HL-60/S4 treated with retinoic acid at 250 ng/mL for 4 days and 3 days (cell line): ENCODE data around the gene DDOST.

Source experiments
- in situ Hi-C: fragments of 300-500 bp; cut with MboI; formaldehyde crosslinking; loops from 2 replicates; pipeline ENCODE4 v1.7.0; 2022; ENCODE audit warnings: low sequenced_read_pairs

DDOST gene

DNA sequence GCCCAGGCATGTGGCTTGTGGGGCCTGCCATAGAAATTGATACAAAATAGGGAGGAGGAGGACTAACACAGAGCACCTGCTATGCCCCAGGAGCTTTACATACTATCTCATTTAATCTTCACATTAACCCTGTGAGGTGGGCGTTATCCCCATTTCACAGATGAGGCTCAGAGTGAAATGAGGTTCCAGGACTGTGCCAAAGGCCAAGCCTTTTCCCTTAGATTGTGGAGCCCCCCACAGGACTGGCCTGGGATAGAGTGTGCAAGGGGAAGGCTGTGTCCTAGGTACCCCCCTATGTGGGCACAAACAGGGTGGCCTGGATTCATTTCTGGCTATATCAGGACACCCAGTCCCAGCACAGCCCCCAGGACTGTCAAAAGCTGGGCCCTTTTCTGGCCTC lies 2.2 kb upstream of the DDOST start:
- in situ Hi-C loops: no loop called here

DNA sequence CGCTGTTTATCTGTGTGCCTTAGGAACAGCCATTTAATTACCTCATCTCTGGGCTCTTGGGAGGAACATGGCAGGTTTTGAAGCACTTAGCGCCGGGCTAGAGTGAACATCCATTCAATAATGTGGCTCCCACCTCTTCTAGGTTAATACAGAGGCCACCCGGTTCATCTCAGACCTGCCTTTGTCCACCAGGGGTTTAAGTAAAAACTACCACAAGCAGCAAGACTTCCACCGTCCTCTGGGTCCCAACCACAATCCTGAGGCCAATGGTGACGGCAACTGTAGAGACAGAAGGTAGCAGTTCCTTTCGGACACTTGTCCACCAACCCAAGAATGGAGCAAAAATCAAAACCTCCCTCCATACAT lies 924 bp upstream of the DDOST start:
- in situ Hi-C loops: no loop called here

DNA sequence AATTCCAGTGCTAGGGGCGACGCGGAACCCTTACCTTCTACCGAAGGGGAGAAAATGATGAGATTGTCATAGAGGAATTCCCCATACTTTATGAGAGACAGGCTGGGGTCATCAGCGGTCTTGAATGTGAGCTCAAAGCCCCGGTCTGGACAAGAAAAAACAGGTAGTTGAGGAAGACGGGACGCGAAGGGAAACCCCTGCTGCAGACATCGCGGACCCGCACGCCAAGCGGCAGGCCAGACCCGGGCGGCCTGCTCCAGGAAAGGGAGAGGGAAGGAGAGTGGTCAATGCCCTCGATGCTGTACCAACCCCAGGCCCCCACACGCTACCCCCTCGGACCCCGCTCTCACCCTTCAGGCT lies 342 bp downstream of the DDOST start:
- in situ Hi-C loops: no loop called here

DNA sequence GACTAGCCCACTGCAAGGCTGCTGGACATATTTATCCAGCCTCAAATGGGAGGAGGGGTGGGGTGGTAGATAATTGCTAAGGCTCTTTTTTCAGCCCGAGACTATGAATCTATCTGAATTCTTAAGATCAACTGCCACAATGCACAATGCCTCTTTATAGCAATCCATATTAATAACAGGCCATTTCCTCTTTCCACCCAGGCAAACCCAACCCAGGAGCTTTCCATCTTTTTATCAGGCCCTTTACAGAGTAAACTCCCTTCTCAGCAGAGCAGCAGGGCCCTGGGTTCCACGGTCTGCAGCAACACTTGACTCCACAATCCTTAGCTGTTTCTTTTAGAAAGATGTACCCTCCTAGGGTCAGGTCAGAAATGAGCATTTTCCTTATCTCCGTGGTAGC lies 806 bp downstream of the DDOST start:
- in situ Hi-C loops: no loop called here

DNA sequence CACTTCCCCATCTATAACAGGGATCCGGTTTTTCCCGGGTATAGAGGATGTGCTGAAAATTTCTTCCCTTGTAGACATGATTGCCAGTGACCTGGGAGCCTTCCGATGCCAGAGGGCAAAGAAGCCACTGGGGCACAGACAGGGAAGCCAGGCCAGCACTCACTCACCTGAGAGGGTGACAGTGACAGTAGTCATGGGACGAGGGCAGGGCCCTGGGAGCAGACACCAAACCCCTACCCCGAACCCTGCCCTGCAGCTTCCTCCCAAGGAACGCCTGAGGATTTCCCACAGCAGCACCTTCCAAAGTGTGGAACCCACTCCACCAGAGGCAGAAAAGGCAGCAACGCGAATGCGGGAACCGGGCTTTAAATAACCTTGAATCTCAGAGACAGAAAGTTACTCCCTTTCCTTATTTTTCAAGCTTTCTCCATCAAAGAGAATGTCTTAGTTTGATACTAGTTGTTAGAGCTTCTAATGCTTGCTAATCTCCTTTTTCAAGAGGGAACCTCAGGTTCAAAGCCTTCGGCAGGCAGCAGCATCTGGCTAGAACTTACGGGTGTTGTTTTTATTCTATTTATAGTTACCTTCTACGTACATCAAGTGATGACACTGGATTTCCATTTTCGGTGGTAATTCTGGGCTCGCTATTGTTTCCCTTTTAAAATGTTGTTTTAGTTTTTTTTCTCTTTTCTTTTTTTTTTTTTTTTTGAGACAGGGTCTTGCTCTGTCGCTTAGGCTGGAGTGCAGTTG lies 2.8 kb downstream of the DDOST start:
- in situ Hi-C loops: loop anchor here (10.0 kb wide), 1 partner anchor 134 kb away; no protein-coding TSS in a partner anchor

DNA sequence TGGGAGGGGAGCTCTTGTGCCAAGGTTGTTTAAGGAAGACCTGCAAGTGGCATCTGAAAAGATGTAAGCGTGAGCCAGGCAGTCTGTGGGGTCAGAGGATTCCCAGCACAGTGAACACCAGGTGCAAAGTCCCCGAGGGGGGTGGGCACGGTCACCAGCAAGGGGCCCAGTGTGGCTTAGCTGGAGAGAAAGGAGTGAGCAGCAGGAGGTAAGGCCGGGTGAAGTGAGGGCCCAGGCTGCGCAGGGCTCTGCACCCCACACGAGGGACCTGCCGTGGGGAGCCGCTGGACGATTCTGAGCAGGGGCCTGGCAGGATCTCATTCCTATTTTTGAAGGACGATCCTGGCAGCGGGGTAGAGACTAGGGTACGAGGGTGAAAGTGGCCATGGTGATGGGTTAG lies 4.1 kb downstream of the DDOST start:
- in situ Hi-C loops: loop anchor here (10.0 kb wide), 1 partner anchor 132 kb away; no protein-coding TSS in a partner anchor

DNA sequence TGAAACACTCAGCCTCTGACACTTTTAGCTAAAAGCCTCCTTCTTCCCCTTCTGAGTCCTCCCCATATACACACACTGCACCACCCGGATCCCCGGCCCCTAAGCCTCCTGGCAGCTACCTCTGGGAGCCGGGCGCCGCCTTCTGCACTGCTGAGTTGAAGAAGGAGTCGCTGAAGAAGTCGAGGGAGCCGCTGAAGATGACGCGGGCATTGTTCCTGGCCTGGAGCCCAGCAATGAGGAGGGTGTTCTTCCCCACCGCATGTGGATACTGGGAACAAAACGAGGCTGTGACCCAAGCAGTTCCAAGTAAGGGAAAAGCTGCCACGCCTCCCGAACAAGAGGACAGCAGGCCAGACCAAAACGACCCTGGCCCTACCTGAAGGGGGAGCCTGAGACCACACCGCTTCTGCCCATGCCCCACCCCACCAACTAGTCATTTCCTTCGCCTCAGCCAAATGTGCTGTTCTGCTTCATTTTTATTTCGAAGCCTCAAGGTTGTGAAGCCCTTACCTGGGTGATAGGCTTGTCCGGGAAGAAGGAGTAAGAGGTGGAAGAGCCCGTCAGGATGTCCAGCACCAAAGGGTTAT lies 7.0 kb downstream of the DDOST start:
- in situ Hi-C loops: loop anchor here (10.0 kb wide), 1 partner anchor 129 kb away; no protein-coding TSS in a partner anchor

DNA sequence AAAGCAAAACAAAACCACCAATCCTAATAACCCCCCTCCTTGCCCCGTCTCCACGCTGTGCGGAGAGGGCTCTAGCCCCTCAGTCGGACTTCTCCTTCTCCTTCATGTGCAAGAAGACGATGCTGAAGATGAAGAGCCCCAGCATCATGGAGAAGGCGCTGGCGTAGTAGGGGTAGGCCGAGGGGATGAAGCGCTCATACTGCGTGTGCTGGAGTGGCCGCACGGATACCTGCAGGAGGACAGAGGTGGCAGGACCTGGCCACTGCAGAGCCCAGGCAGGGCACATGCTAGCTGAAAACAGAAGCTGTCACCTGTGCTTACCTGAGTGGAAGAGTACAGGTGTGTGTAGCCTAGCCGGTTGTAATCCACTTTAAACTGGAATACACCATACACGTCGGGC lies 8.9 kb downstream of the DDOST start:
- in situ Hi-C loops: loop anchor here (10.0 kb wide), 1 partner anchor 127 kb away; no protein-coding TSS in a partner anchor

DNA sequence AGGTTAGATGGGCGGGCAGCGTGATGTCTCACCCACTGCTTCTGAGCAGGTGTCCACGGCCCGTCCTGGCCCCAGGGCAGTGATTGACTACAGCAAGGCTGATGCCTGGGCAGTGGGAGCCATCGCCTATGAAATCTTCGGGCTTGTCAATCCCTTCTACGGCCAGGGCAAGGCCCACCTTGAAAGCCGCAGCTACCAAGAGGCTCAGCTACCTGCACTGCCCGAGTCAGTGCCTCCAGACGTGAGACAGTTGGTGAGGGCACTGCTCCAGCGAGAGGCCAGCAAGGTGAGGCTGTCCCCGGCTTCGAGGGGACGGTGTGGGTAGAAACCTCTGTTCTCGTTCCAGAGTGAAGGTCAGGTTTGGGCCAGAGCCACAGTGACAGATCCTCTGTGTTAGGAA lies 12.2 kb downstream of the DDOST start:
- in situ Hi-C loops: no loop called here

DNA sequence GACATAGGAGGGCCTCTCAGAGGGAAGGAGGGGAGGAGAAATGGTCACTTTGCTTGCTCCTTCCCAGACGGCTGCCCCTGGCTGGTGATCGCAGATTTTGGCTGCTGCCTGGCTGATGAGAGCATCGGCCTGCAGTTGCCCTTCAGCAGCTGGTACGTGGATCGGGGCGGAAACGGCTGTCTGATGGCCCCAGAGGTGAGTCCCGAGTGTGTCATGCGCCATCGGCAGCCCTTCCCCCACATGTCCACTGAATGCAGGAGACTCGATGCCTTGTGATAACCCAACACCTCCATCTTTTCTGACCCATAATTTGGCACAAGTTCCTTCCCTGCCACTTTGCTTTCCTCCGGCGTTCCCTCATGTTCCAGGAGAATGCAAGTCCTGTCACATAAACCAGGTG lies 12.7 kb downstream of the DDOST start:
- in situ Hi-C loops: no loop called here

DNA sequence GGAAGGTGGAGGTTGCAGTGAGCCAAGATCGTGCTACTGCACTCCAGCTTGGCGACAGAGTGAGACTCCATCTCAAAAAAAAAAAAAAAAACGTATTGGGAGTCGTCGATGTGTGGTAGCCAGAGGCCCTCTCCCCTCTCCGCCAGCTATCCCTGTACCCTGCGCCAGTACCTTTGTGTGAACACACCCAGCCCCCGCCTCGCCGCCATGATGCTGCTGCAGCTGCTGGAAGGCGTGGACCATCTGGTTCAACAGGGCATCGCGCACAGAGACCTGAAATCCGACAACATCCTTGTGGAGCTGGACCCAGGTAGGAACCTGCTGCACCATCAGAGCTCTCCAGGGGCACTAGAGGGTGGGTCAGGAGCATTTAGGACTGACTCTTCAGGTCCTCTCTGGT lies 15.8 kb downstream of the DDOST start:
- in situ Hi-C loops: no loop called here

DNA sequence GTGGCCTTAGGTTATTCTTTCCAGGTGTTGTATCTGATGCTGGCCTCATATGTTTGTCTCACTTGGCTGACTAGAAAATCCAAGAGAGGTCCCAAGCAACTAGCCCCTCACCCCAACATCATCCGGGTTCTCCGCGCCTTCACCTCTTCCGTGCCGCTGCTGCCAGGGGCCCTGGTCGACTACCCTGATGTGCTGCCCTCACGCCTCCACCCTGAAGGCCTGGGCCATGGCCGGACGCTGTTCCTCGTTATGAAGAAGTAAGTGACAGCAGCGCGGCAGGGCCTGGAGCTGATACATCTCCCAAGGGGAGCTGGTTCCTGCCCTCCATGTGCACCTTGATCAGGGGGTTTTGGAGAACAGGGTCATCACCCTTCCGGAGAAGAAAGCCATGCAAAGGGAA lies 16.8 kb downstream of the DDOST start:
- in situ Hi-C loops: no loop called here

DNA sequence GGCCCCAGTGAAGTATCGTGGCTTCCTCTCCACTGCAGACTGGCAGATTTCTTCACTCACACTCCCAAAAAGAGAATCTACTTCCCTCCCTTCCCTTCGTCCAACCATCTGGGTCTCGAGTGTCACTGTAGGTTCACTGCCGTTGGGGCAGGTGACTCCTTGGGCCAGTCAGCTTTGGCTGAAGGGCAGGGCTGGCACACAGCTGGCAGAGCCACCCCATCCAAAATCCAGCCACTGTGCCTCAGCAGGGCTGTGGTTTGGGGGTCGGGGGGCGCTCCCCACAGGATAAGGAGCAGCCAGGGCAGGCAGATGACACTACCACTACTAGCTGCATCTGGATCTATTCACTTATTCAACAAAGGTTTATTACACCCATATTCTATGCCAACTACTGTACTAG lies 18.1 kb downstream of the DDOST start:
- in situ Hi-C loops: no loop called here

DNA sequence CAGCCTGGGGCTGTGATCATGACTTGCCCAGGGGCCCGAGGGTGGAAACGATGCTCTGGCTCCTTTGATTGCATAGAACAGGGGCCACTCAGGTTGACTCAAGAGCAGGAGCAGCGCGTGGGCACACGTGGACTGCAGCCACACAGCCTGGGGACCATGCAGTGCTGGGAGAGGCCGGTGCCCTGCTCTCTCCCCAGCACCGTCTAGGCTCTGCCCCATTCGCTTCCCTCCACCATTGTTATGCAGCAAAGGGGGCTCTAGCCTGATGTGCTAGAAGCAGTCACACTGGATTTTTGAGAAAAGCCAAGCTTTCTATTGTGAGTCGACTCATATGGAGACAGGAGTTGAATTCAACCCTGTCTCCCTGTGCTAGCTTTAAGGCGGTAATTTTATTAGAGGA lies 19.2 kb downstream of the DDOST start:
- in situ Hi-C loops: no loop called here

DNA sequence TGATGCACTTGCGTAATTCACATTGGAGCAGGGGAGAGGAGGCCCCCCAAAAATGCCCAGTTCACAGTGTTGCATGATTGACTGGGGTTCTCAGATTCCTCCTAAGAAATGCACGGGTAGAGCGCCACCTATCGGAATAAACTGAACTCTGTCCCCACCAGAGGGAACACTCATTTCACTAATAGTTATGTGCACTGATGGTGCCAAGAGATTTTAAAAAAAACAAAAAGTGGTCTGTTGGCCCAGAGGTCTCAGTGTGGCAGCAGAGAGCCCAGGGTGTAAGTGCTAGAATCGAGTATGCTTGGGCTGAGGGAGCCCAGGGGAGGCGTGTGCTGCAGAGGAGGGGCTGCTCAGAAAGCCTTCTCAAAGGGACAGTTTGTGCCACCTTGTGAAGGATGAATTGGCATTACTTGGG lies 21.0 kb downstream of the DDOST start:
- in situ Hi-C loops: no loop called here

DNA sequence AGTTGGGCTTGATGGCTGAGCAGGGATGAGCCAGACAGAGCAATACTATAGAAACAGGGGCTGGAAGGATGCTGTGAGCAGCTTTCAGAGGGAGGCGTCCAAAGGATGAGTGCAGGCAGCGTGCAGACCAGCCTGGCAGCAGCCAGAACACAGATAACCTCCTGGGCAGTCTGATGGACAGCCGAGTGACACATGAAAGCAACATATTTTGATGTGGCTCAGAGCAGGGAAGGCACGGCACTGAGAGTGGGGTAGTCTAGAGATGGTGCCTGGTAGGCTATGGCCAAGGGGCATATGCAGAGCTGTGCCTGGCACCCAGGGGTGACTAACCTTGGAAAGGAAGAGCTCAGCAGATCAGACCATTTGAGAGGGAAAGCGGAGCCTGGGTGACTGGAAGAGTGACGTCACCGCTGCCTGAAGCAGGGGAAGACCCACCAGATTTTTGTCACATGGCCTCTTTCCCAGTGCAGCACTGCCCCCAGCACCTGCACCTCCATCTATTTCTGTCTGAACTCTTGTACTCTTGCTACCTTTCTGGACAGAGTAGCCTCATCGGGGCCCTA lies 24.3 kb downstream of the DDOST start:
- in situ Hi-C loops: no loop called here

DNA sequence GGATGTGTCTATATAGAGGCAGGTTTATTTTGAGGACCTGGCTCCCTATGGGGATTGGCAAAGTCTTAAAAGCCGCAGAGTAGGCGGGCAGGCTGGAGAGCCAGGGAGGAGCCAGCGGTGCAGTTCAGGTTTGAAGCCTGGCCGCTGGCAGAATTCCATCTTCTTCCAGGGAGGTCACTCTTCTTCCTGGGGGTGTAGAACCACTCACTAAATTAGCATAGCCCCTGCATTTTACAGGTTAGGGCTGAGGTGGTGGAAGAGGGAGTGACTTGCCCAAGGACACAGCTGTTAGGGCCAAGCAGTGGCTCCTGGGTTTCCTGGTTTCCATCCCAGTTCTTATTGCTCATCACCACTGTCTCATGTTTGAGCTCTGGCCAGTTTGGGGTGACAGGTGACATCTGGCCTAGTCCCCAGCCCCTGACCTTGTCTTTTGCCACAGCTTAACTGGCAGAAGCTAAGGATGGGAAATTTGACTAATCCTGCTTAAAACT lies 26.5 kb downstream of the DDOST start:
- in situ Hi-C loops: no loop called here

DNA sequence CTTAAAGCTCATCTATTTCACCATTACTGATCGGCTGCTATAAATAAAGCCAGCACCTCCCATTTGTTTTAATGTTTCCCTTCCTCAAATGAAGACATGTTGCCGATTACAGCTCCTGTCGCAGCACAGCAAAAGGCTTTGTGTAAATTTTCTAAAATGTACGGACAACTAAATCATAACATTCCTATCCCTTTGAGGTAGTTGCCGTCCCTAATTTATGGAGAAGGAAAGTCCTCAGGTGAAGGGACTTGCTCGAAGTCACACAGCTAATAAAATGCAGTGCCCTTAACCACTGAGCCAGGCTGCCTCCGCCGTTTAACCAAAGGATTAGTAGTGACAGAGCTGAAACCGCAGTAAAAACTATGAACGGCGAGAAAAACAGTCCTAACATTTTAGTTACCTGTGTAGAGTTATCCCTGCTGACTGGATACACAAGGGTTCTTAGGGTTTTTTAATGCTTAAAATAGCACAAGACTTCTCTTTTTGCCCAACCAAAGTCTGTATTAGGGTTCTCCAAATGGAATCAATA lies 27.0 kb downstream of the DDOST start:
- in situ Hi-C loops: no loop called here

DNA sequence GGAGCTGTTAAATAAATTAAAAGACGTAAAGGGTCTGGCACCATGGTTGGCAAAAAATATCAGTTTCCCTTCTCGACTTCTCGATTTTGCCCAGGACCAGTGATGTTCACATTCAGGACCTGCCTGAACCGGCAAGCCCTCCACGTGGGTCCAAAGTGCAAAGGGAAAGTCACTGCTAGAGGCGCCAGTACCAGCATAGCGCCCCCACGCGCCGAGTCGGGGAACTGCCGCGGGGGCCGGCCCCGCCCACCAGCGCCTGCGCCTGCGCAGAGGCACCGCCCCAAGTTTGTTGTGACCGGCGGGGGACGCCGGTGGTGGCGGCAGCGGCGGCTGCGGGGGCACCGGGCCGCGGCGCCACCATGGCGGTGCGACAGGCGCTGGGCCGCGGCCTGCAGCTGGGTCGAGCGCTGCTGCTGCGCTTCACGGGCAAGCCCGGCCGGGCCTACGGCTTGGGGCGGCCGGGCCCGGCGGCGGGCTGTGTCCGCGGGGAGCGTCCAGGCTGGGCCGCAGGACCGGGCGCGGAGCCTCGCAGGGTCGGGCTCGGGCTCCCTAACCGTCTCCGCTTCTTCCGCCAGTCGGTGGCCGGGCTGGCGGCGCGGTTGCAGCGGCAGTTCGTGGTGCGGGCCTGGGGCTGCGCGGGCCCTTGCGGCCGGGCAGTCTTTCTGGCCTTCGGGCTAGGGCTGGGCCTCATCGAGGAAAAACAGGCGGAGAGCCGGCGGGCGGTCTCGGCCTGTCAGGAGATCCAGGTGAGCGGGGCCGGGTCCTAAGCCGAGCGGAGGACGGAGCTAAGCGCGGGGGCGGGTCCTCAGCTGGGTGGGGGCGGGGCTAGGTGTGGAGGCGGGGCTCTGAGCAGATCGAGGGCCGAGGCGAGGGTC lies 27.7 kb downstream of the DDOST start, which contains the start of gene PINK1:
PINK1 (plus strand) TSS at position 269 of the 875 bp plus-strand sequence; CDS start at position 360, 91 bp downstream.
- in situ Hi-C loops: no loop called here

DNA sequence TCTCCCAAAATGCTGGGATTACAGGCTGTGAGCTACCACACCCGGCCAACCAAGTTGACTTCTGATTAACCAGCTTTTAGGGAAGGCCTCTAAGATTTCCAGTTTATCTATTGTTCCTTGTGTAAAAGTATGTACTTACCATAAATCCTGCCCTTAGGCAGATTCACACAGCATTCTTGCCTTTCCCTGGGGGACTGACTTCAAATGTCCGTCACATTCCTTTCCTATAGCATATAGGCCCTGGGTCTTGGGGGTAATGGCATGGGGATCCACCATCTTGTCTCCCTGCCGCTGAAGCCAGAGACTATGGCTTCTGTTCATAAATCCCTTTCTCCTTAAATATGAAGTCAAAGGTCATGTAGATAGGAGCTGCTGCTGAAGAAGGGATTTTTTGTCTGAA lies 28.8 kb downstream of the DDOST start:
- in situ Hi-C loops: no loop called here

DNA sequence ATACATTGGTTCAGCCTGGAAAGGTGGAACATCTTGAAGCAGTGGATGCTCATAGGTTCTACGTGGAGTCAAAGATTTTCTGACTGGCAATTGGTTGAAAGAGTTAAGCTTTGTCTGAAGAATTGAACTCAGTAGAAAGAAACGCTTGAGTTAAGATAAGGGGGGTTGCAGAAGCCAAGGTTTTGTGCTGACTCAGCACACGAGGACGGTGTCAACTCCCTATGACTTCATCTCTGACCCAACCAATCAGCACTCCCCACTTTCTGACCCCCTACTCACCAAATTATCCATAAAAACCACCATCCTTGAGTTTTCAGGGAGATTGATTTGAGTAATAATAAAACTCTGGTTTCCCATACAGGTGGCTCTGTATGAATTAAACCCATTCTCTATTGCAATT lies 30.4 kb downstream of the DDOST start:
- in situ Hi-C loops: no loop called here
